Right atrium auricular region (tissue), 2 donors: ENCODE results near the gene PGBD2. TPM values are rescaled to one million over a fixed set of nuclear protein-coding genes. Genes with fewer than 3 reads are reported as not detected.
"Not testable (repeated sequence)": the region's sequence is repeated elsewhere in the genome, so short reads cannot be mapped to it uniquely, and the experiment has no call there.

Source experiments
- DNase-seq: peaks from one replicate; pipeline ENCODE4 v3.0.0-alpha.2; 2019; ENCODE audit warnings: low spot score
- H3K27ac ChIP-seq, 2 donors: fragments of 200-600 bp; sonication (generic); 1 replicate in 1 of 2; 2 replicates in 1 of 2; pipeline ENCODE4 v1.5.1; 2016 to 2019
- H3K27me3 ChIP-seq, 2 donors: fragments of 200-600 bp; sonication (generic); one replicate each; pipeline versions ENCODE4 v1.5.1 to v1.6.0; 2017 to 2019
- H3K36me3 ChIP-seq: fragments of 200-600 bp; sonication (generic); one replicate; pipeline ENCODE4 v1.5.1; 2016
- H3K4me1 ChIP-seq, 2 donors: fragments of 200-600 bp; sonication (generic); one replicate each; pipeline versions ENCODE4 v1.5.1 to v1.6.0; 2017 to 2019
- H3K4me3 ChIP-seq, 2 donors: fragments of 200-600 bp; sonication (generic); 1 replicate in 1 of 2; 2 replicates in 1 of 2; pipeline ENCODE4 v1.5.1; 2017 to 2019; ENCODE audit warnings: mild to moderate bottlenecking in 1 of 2, moderate library complexity in 1 of 2
- H3K9me3 ChIP-seq, 2 donors: fragments of 200-600 bp; sonication (generic); one replicate each; pipeline ENCODE4 v1.5.1; 2019
- total RNA-seq, 2 donors: library from RNA; depleted of rRNA; stranded (reverse); fragments of >200 nt; gene quantifications; one replicate each; pipeline ENCODE4 v1.1.0, GENCODE V29; 2016

Gene PGBD2
- total RNA-seq, 2 donors from 2014 or later = 2.4 to 3.1 TPM

DNA sequence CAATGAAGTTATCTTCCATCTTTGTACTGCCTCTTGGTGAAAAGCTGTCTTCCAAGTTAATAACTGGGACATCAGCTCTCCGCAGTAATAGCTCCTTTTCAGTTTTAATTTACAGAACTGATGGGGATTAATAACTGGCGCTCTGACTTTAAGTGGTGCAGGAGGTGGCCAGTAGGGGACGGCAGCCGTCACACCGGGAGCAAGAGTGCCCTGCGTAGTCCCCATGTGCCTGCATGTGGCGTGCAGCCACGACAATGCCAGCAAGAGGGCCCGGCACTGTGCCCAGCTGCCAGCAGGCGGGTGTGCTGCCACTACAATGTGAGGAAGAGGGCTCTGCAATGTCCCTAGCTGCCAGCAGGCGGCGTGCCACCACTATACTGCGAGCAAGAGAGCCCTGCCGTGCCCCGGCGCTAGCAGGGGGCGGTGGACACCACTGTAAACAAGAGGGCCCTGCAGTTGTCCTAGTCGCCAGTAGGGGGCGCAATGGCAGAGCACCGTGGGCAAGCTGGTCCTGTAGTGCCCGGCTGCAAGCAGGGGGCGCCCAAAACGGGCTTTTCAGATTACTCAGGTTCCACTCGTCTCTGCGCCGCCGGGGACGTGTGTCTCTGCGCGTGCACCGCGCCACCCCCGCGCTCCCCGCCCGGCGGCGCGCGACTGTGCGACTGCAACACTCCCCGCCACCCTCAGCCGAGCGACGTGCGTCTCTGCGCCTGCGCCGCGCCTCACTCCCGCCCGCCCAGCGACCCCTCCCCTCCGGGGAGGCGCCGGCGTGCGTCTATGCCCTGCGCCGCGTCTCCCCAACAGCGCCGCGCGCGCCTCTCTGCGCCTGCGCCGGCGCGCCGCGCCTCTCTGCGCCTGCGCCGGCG, 38.3 kb downstream of the PGBD2 start:
- not testable (repeated sequence) for H3K27ac ChIP-seq, H3K27me3 ChIP-seq, H3K36me3 ChIP-seq, DNase-seq, H3K4me1 ChIP-seq, H3K9me3 ChIP-seq, H3K4me3 ChIP-seq

DNA sequence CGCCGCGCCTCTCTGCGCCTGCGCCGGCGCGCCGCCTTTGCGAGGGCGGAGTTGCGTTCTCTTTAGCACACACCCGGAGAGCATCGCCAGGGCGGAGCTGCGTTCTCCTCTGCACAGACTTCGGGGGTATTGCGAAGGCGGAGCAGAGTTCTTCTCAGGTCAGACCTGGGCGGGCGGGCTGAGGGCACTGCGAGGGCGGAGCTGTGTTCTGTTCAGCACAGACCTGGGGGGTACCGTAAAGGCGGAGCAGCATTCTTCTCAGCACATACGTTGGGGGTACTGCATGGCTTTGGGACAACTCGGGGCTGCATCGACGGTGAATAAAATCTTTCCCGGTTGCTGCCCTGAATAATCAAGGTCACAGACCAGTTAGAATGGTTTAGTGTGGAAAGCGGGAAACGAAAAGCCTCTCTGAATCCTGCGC, 39.0 kb downstream of the PGBD2 start:
- not testable (repeated sequence) for H3K36me3 ChIP-seq, DNase-seq, H3K27me3 ChIP-seq

DNA sequence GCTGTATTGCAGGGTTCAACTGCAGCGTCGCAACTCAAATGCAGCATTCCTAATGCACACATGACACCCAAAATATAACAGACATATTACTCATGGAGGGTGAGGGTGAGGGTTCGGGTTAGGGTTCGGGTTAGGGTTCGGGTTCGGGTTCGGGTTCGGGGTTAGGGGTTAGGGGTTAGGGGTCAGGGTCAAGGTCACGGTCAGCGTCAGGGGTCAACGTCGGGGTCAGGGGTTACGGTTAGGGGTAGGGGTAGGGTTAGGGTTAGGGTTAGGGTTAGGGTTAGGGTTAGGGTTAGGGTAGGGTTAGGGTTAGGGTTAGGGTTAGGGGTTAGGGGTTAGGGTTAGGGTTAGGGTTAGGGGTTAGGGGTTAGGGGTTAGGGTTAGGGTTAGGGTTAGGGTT, 39.4 kb downstream of the PGBD2 start:
- H3K36me3 ChIP-seq, H3K4me1 ChIP-seq, DNase-seq, H3K9me3 ChIP-seq, H3K27ac ChIP-seq, H3K4me3 ChIP-seq, H3K27me3 ChIP-seq: not testable (repeated sequence)

More for the DNA sequence above, 39.0 kb downstream of the PGBD2 start:
- H3K27ac ChIP-seq, H3K9me3 ChIP-seq, H3K4me1 ChIP-seq, H3K4me3 ChIP-seq: not testable (repeated sequence)

GRCh38 chr1:248945856-248946416, 39.9 kb downstream of the PGBD2 start:
- not testable (repeated sequence) for DNase-seq, H3K27me3 ChIP-seq, H3K4me3 ChIP-seq, H3K4me1 ChIP-seq, H3K27ac ChIP-seq, H3K36me3 ChIP-seq, H3K9me3 ChIP-seq

Other genes with a start within 250 kb of the PGBD2 start
- not detected for gene OR14I1, start 203.5 kb upstream of the PGBD2 start, total RNA-seq
- not detected for gene LYPD8, start 150.5 kb upstream of the PGBD2 start, total RNA-seq
- 10 to 100 TPM; 13.6 to 18.5 TPM for gene SH3BP5L, start 80.3 kb upstream of the PGBD2 start, total RNA-seq
- 10 to 100 TPM; 55.3 to 59.1 TPM for gene ZNF672, start 68.0 kb upstream of the PGBD2 start, total RNA-seq
- 10 to 100 TPM in 1 of 2 donors, 1 to 10 TPM in 1; 9.7 to 11.8 TPM for gene ZNF692, start 47.1 kb upstream of the PGBD2 start, total RNA-seq